Stimulated activated CD8-positive, alpha-beta memory T cell treated with anti-CD3 and anti-CD28 coated beads, Interleukin-12 subunit alpha, Interleukin-12 subunit beta, amount 100 ng/mL, for 4 hours (primary cell): ENCODE measurements around the gene MEI4.
"Not testable (repeated sequence)": the region's sequence is repeated elsewhere in the genome, so short reads cannot be mapped to it uniquely, and the experiment has no call there.

ENCODE experiments used
- DNase-seq: peaks from one replicate; pipeline ENCODE4 v3.0.0-alpha.2; 2020; ENCODE audit warnings: low read depth

Gene MEI4

DNA sequence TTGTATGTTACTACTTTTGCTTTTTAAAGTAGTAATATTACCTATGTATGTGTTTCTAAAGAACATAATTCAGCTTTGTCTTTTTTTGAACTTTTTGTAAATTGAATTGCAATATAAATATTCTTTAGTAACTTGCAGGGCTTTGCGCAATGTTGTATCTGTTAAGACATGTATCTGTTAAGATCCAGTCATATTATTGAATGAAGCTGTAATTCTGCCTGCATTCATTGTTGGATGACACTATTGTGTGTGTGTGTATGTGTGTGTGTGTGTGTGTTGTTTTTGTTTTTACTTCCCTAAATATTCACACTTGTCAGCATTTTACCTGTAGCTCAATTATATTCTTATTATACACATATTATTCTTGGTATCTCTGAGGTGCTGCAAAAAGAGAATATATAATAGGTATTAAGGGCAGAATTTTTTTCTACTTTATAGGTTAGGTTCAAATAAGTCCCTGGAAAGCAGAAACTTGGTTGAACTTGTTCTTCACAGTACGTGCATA is 164.0 kb downstream of the MEI4 start:
- no peak for DNase-seq

DNA sequence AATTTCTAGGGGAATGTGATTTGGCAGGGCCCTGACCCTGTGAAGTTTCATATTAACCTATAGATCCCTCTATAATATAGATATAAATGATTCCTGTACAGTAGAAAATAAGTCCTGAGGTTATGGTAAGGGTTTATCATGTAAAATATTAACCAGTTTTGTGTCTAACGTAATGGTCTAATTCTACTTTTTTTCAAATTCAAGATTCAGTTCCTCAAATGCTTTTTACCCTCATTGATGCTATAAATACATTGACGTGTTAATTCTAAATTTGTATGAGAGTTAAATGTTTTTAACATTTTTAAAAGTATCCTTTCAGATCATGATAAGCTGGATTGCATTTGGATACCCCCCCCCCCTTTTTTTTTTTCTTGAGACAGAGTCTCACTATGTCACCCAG is 169.4 kb downstream of the MEI4 start:
- no peak for DNase-seq

DNA sequence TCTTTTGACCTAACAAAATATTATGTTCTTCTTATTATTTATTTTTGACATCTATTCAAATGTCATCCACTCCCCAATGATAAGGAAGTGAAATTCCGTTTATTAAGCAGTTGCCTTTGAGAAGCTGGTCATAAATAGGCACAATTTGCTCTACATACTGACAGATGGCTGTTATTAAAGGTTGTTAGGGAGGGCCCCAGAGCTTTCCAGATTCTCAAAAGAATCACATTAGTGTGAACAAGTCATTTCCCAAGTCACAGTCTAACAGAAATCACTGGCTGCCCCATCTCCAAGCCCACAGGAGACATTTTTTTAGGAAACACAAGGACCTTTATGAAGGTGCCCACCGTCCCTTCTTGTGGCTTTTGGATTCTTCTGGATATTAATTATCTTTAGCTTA is 172.4 kb downstream of the MEI4 start:
- DNase-seq = no peak

DNA sequence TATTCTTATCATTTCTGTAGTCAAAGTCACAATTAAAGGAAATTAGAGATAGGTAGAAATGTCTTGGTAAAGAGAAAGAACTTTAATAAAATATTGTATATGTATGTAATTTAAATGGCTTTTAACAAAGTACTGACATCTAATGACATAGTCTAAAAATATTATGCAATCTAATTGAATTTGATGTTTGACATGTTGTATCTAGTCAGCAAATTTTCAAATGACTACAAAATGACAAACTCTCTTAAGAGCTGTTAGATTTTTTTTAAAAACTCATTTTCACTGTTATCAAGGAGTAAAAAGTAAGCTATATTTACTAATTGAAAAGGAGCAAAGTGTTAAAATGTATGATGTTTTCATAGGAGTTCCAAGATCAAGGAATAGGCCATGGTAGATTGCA is 176.9 kb downstream of the MEI4 start:
- no peak for DNase-seq

DNA sequence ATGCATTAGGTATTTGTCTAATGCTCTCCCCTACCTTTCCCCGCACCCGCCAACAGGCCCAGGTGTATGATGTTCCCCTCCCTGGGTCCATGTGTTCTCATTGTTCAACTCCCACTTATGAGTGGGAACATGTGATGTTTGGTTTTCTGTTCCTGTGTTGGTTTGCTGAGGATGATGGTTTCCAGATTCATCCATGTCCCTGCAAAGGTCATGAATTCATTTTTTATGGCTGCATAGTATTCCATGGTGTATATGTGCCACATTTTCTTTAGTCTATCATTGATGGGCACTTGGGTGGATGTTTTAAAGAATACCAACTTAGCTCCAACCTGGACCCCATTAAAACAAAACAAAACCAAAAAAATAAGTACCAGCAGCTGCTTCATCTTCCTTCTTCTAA is 180.9 kb downstream of the MEI4 start:
- DNase-seq = not testable (repeated sequence)

DNA sequence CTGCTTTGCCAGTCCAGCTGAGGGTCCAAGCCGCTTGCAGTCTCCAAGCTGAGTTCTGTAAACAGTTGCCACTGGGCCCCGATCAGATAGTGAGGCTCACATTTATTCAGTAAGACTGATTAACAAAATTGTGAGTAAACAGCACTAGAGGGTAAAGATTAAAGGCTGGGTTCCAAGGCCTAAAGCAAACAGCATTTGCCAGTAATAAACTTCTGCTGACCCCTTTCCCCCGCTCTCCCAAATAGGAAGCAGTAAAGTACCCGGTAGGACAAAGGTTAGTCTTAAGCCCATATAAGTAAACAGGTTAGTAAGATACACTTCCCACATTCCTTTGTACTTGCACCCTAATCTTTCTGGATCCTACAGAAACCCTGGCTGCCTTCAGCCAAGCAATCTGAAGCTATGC is 181.8 kb downstream of the MEI4 start:
- no peak for DNase-seq

DNA sequence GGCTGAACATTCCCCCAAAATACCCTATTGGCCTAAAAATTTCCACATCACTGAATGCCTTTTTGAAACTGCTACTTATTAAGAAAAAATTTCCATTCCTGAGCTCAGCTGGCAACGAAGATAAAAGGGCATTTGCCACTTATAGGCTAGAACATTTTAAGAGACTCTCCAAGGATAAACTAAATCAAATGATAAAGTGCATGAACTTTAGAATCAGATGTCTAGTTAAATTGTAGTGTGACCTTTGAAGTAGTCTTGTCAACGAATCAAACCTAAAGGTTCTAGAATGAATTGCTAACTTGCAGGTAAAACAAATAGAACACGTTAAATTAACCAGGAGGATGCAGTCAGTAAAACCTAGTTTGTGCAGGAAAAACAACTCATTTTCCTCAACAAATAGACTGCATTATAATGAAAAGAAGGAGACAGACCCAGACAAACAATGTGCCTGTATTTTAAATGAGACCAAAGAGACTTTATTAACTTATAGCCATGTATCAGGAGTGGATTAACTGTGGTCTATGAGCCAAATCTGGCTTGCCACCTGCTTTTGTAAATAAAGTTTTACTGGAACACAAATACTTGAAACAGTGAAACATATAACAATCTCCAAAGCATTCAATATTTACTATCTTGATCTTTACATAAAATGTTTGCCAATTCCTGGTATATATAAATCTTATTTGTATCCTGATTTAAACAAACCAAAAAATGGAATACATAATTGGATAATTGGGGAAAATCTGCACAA is 184.4 kb downstream of the MEI4 start:
- DNase-seq = no peak

DNA sequence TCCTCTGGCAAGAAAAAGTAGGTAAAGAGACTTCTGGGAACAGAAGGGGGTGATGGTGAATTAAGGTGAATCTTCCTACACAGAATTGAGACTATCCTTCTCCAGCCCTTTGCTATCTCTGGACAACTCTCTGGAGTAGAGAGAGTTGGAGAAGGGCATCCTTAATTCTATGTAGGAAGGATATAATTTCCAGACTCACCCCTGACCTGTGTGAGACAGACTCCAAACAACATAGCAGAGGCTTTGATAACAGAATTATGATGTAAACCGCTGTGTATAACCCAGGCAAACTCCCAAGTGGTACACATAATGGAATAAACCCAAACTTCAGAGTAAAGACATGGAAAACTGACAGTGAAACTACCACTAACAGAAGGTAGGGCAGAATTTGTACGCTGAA is 186.5 kb downstream of the MEI4 start:
- DNase-seq = no peak

DNA sequence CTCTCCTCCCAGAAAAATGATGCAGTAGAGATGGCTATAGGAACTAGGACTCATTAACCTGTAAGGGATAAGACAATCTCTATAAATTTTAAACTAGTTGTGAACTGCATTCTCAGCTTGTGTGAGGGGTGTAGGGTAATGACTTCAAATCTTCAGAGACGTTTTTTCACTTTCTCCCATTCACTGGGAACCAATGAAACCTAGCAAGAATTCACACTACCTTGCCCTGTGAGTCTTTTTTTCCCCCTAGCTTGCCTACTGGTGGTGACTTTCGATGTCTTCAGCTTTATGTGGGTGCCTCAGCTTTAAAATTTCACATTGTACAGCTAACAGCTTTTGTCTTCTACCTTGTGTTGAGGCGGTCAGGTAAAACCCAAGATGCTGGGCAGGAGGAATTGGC is 192.0 kb downstream of the MEI4 start:
- DNase-seq = no peak

DNA sequence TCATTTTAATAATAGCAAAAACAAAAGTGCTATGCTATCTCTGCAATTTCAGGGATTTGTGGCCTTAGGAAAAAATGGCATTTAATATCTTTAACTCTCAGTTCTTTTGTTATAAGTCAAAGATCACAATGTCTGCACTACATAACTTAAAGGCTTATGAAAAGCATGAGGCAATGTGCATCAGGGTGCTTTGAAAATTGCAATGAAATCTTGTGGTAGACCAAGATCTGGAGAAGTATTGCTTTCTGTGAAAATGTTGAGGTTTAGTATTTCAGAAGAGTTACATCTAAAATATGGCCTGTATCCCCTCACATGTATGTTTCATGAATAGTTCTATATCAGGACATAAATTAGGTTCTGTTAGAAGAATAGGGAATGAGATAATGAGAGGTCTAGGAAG is 200.6 kb downstream of the MEI4 start:
- DNase-seq = no peak

DNA sequence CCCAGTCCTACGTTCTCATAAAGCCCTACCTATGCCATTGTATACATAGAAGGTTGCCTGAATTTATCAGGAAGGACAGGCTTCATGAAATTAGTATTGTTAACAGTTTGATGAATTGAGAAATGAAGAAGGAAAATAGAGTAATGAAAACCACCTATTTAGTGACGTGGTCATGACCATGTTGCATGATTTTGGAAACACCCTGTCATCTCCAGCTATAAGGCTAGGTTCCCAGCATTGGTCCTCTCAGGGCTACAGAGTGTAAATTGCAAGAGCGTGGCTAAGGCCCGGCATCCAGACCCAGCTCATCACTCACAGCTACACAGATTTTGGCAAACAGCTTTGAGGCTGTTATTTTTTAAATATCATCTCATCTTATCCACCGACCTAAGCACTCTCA is 203.6 kb downstream of the MEI4 start:
- no peak for DNase-seq

DNA sequence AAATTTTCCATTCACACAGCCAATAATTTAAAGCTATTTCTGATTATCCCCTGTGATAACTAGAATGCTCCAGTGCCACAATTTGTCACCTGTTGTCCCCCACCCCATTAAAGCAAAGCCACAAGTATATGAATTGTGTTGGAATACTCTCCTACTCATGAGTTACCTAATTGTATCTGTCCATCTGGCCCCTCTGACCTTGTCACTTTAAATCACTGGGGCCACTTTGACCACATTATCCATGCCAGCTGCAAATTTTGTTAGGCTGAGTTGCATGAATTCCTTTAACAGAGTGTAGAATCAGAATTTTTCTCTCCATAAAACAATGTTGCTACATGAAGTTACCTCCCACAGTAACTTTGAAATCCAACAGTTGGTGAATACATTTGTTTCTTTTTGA is 204.6 kb downstream of the MEI4 start:
- DNase-seq = no peak

DNA sequence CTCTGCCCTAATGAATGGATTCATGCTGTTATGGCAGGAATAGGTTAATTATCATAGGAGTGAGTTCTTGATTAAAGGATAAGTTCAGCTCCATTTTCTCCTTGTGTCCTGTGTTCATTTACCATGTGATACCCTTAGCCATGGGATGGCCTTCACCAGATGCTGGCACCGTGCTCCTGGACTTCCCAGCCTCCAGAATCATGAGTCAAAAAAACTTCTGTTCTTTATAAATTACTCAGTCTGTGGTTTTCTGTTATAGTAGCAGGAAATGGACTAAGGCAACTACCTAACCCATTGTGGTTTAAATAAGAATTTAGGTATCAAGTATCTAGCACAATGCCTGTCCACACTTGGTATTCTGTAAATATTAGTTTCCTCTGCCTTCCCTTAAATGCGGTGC is 223.5 kb downstream of the MEI4 start:
- no peak for DNase-seq

DNA sequence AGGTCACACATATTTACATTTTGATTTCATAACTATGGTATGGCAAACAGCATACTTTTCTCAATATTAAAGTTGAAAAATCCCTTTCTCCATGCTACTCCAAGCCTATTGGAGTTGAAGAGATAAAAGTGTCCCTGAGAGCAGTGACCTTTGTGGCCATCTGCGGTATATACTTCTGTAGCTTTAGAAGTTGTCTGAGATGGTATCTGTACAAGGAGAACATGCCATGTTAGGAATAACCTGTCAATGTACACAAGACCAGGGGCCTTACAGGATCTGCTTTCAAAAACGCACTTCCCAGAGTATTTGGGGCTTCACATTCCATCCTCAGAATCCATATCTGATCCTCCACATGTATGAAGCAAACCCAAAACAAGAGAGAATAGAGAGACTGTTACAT is 226.7 kb downstream of the MEI4 start:
- DNase-seq = no peak

DNA sequence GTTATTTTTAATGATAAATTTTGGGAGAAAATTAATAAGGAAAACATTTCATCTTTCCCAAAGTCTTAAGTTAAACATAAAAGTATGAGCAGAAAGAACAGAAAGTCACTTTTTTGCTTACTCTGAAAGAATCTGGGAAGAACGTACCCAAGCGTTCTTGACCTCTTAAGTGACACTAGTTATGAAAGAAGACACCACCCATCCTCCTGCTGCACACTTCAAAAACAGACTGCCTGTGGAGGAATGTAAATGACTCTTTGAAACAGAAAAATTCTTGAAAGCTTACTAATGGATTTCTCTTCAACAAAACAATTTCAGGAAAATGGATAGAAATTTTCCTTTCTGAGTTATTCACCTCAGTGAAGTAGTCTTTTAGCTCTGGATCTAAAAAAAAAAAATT is 227.7 kb downstream of the MEI4 start:
- DNase-seq = no peak

DNA sequence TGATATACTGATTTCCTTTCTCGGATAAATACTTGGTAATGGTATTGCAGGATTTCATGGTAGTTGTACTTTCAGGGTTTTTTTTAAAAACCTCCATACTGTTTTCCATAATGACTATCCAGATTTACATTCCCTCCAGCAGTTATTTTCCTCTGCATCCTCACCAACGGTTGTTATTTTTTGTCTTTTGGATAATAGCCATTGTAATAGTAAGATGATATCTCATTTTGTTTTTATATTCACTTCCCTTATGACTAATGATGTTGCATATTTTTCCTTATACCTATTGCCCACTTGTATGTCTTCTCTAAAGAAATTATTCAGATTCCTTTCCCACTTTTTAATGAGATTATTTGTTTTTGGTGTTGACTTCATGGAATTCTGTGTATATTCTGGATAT is 231.0 kb downstream of the MEI4 start:
- DNase-seq = no peak

DNA sequence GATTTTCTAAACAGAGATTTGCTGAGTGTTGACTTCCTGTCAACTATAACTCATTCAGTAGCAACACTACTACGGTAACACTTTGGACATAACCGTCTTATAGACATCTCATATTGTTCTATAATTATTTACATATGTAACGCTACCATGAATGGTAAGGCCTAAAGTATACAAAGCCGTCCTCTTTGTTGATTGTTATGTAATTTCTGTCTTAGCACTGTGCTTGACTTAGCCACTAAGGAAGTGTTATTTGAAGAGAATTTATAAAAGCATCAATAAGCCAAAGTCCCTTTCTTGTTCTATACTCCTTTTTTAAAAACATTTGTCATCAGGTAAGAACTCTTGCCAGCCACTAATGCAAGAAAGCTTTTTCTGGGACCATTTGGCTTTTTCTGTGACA is 240.6 kb downstream of the MEI4 start:
- no peak for DNase-seq

DNA sequence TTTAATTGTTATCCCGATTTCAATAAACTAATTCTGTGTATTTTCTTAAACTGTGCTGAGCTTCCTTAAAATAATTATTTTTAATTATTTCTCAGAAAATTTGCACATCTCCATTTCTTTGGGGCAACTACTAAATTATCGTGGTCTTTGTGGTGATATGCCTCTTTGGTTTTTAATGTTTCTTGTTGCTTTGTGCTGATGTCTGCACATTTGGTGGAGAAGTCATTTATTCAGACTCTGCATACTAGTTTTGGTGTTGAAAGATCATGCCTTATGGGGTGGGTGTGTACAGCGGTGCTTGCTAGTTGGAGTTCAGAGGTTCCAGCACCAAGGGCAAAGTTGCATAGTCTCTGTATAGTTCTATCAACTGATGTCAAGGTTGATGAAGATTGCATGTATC is 253.2 kb downstream of the MEI4 start:
- DNase-seq = no peak

DNA sequence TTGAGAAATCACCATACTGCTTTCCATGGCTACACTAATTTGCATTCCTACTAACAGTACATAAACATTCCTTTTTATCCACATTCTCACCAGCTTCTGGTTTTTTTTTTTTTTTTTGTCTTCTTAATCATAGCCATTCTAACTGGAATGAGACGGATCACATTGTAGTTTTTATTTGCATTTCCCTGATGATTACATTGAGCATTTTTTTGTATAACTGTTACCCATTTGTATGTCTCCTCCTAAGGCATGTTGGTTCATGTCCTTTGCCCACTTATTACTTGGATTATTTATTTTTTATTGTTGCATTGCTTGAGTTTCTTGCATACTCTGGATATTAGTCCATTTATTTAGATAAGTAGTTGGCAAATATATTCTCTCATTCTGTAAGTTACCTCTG is 258.0 kb downstream of the MEI4 start:
- no peak for DNase-seq

DNA sequence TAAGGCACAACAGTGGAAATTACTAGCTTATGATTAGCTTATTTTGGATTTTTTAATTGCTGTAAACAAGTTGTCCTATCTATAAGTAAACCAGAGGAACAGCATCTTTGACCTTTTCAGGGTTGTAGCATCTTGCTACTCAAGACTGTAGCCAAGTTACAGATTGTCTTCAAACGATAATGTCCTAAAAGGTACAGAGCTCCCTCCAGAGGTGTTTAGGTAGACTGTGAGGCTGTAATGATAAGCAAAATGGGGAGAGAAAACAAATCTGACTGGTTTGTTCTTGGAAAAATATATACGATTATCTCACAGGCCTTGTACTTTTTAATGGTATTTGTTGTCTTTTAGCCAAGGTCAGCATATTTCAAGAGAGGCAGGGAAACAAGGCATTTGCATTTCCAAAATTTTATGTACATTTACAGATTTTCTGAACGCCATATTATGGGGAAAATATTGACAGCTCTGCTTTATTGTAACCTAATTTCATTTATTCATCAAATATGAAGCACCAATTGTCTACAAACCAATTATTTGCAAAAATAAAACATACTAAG is 273.4 kb downstream of the MEI4 start:
- no peak for DNase-seq

DNA sequence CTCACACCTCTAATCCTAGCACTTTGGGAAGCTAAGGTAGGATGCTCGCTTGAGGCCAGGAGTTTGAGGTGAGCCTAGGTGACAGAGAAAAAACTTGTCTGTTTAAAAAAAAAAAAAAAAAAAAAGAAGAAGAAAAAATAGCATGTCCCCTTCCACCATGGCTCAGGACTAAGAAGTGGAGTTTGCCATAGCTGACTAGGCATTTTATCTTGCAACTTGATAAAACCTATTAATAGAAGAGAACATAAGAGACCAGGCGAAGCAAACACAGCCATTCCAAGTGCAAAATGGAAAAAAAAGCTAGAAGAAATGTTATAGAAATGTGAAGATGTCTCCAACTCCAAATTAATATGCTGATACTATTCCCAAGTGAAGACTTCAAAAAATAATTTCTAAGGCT is 277.5 kb downstream of the MEI4 start:
- no peak for DNase-seq

DNA sequence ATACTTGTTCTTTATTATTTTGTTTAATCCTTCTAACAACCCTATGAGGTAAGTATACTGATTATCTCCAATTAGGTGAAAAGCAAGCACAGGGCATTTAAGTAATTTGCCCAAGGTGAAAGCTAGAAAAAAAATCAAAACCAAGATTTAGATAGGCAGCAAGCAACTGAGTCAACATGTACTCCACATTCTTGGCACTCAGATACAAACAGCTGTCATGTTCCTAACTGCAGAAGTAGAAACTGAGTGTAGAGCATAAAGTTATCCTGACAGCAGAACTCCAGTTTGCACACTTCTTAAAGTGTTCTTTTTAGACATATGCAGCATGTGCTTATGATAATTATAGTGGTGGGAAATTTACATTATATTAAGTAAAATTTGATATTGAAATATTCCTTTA is 278.1 kb downstream of the MEI4 start:
- no peak for DNase-seq

DNA sequence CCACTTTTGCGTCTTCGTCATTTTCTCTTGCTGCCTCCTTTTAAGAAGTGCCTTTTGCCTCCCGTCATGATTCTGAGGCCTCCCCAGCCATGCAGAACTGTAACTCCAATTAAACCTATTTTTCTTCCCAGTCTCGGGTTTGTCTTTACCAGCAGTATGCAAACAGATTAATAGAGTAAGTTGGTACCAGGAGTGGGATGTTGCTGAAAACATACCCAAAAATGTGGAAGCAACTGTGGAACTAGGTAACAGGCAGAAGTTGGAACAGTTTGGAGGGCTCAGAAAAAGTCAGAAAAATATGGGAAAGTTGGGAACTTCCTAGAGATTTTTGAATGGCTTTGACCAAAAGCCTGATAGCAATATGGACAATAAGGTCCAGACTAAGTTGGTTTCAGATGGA is 309.2 kb downstream of the MEI4 start:
- no peak for DNase-seq

DNA sequence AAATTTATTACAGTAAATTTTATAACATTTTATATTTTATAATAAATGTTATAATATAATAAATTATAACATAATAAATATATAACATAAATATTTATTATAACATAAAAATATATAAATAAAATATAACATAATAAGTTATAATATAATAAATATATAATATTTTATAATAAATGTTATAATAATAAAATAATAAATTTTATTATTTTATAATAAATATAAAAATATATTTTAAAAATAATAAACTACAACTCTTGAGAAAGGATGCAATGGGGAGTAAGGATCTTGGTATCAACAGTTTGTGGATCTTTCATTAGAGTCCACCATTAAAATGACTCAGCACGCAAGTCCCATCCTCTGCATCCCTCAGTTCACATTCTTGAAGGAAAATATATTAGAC is 312.6 kb downstream of the MEI4 start:
- DNase-seq = no peak
